GM12878 (cell line): ENCODE measurements around the gene PCCA. TPM values are rescaled to one million over a fixed set of nuclear protein-coding genes. Genes with fewer than 3 reads are reported as not detected.

Experiments used
- ATAC-seq: fragments of 200-7000 bp; cut with Tn5 transposase; 3 replicates; pipeline ENCODE4 v1.9.1; 2020; ENCODE audit warnings: mild to moderate bottlenecking, moderate library complexity
- BruUV-seq: library from RNA; stranded (reverse); fragments of 400-500 nt; replicated peaks from 2 replicates; lab custom pipeline; 2021; lab: Mats Ljungman, UMichigan
- CTCF ChIA-PET: fragments of 300-600 bp; sonication (Branson Sonifier 250); formaldehyde crosslinking; extraction: SDS; loops from one replicate; lab custom pipeline; 2021; ENCODE audit warnings: inconsistent platforms; lab: Yijun Ruan, JAX
- POLR2A ChIA-PET: fragments of 350-600 bp; formaldehyde crosslinking; extraction: SDS; loops from one replicate; lab custom pipeline; 2021; ENCODE audit warnings: inconsistent platforms; lab: Charles Lee
- RAD21 ChIA-PET: fragments of 300-600 bp; sonication (Branson Sonifier 250); formaldehyde crosslinking; loops from one replicate; lab custom pipeline; 2023; ENCODE audit warnings: antibody characterized with exemption; ENCODE audit not compliant: unreplicated experiment; lab: Charles Lee
- SMC1A ChIA-PET: fragments of 300-600 bp; sonication (Branson Sonifier 250); formaldehyde crosslinking; loops from one replicate; lab custom pipeline; 2023; ENCODE audit not compliant: unreplicated experiment, uncharacterized antibody; lab: Charles Lee
- DNase-seq: peaks from one replicate; pipeline ENCODE4 v3.0.0-alpha.2; 2011; ENCODE audit warnings: low read depth, low spot score
- FAIRE-seq: peaks from 3 replicates; lab custom pipeline; 2011; peaks lifted over from hg19 to GRCh38; lab: Jason Lieb, UNC
- H2AFZ ChIP-seq: 2 replicates; pipeline ENCODE4 v1.6.0; 2011; ENCODE audit warnings: low read depth, low read length, control low read depth; ENCODE audit not compliant: control insufficient read depth
- H3K27ac ChIP-seq: 2 replicates; pipeline ENCODE4 v1.5.1; 2011; ENCODE audit warnings: control low read depth; ENCODE audit not compliant: control insufficient read depth, insufficient read depth
- H3K27me3 ChIP-seq, 2 experiments: replicated peaks in 1 of 2; 2 replicates each; pipeline versions ENCODE4 v1.6.0 to v1.6.1; 2011; ENCODE audit warnings: low read length in 1 of 2; ENCODE audit not compliant: control insufficient read depth in 2 of 2, insufficient read depth in 2 of 2
- H3K36me3 ChIP-seq, 2 experiments: 2 replicates each; pipeline ENCODE4 v1.5.1; 2011; ENCODE audit warnings: low read length in 1 of 2; ENCODE audit not compliant: control insufficient read depth in 2 of 2, insufficient read depth in 2 of 2
- H3K4me1 ChIP-seq: 2 replicates; pipeline ENCODE4 v1.6.1; 2011; ENCODE audit warnings: mild to moderate bottlenecking, low read length, moderate library complexity, mixed read lengths; ENCODE audit not compliant: control insufficient read depth, insufficient read depth
- H3K4me2 ChIP-seq: 2 replicates; pipeline ENCODE4 v1.6.0; 2011; ENCODE audit warnings: control low read depth; ENCODE audit not compliant: control insufficient read depth, insufficient read depth
- H3K4me3 ChIP-seq: fragments of 200-600 bp; sonication (generic); 2 replicates; pipeline ENCODE4 v1.5.1; 2016
- H3K79me2 ChIP-seq: 2 replicates; pipeline ENCODE4 v1.6.0; 2011; ENCODE audit warnings: low read length; ENCODE audit not compliant: control insufficient read depth, insufficient read depth
- H3K9ac ChIP-seq: 2 replicates; pipeline ENCODE4 v1.8.0; 2011; ENCODE audit warnings: low read length, control low read depth, mixed read lengths; ENCODE audit not compliant: control insufficient read depth, insufficient read depth
- H3K9me3 ChIP-seq: replicated peaks from 3 replicates; pipeline ENCODE4 v1.5.1; 2011; ENCODE audit warnings: mild to moderate bottlenecking, low read length; ENCODE audit not compliant: control insufficient read depth, insufficient read depth
- H4K20me1 ChIP-seq: 2 replicates; pipeline ENCODE4 v1.6.0; 2011; ENCODE audit not compliant: control insufficient read depth, insufficient read depth
- ATF7 ChIP-seq: fragments of 450-650 bp; IDR thresholded peaks from 2 replicates; pipeline ENCODE4 v1.6.1; 2016; ENCODE audit warnings: low read depth, mild to moderate bottlenecking
- BHLHE40 ChIP-seq, 2 experiments: fragments of 450-650 bp in 1 of 2; IDR thresholded peaks; 2 replicates each; pipeline ENCODE4 v1.6.1; 2011 to 2017; ENCODE audit warnings: low read depth in 2 of 2, borderline replicate concordance in 1 of 2, improper control_type of control experiment in 1 of 2, low read length in 1 of 2, mild to moderate bottlenecking in 1 of 2
- CHD4 ChIP-seq: fragments of 200-600 bp; sonication (generic); IDR thresholded peaks from 2 replicates; pipeline ENCODE4 v1.6.1; 2016; ENCODE audit warnings: mild to moderate bottlenecking
- EGR1 ChIP-seq, 2 experiments: IDR thresholded peaks; 1 replicate in 1 of 2; 2 replicates in 1 of 2; pipeline ENCODE4 v1.6.1; 2011 to 2012; ENCODE audit warnings: low read depth in 2 of 2, low read length in 2 of 2, borderline replicate concordance in 1 of 2, mild to moderate bottlenecking in 1 of 2, moderate library complexity in 1 of 2
- GABPA ChIP-seq: IDR thresholded peaks from 2 replicates; pipeline ENCODE4 v1.6.1; 2014; ENCODE audit warnings: antibody characterized with exemption, low read depth, mild to moderate bottlenecking, inconsistent platforms
- SREBF2 ChIP-seq: IDR thresholded peaks from 2 replicates; pipeline ENCODE4 v1.6.1; 2012; ENCODE audit warnings: mild to moderate bottlenecking, low read length
- TCF3 ChIP-seq: IDR thresholded peaks from 2 replicates; pipeline ENCODE4 v1.6.1; 2012; ENCODE audit warnings: low read depth, mild to moderate bottlenecking, low read length, borderline replicate concordance; ENCODE audit not compliant: insufficient read depth
- WRNIP1 ChIP-seq: IDR thresholded peaks from 2 replicates; pipeline ENCODE4 v1.6.1; 2011; ENCODE audit warnings: low read depth, low read length, improper control_type of control experiment, borderline replicate concordance
- ZBTB40 ChIP-seq: fragments of 450-650 bp; IDR thresholded peaks from 2 replicates; pipeline ENCODE4 v1.6.1; 2016; ENCODE audit warnings: mild to moderate bottlenecking, moderate library complexity, borderline replicate concordance
- ZNF207 ChIP-seq: fragments of 450-650 bp; IDR thresholded peaks from 2 replicates; pipeline ENCODE4 v1.6.1; 2014; ENCODE audit warnings: antibody characterized with exemption, mild to moderate bottlenecking, borderline replicate concordance
- WGBS: methylation state at CpG from one replicate; pipeline ENCODE4 v1.1.6; 2016; ENCODE audit warnings: low lambda C conversion rate; ENCODE audit not compliant: insufficient replicate concordance, insufficient coverage; ENCODE audit errors: missing lambda C conversion rate; 5-methylcytosine and 5-hydroxymethylcytosine counted together
- in situ Hi-C: fragments of 300-500 bp; cut with MboI; formaldehyde crosslinking; loops from 9 replicates; pipeline ENCODE4 v1.14.3; 2018; ENCODE audit warnings: mixed read lengths
- intact Hi-C: fragments of 100-400 bp; cut with micrococcal nuclease; formaldehyde crosslinking; loops from one replicate; pipeline ENCODE4 v1.14.2; 2022; ENCODE audit not compliant: unreplicated experiment
- polyA plus RNA-seq, 11 experiments: library from polyadenylated mRNA; depleted of rRNA in 4 of 11; unstranded in 6 of 11; stranded (reverse) in 5 of 11; fragments of >200 nt; fragmentation: Nextera tagmentation in 4 of 11; fragmentation: Illumina TruSeq in 1 of 11; extraction: Ambion mirVana in 4 of 11; extraction: Trizol in 1 of 11; gene quantifications; 1 replicate in 1 of 11; 2 replicates in 10 of 11; pipeline versions ENCODE4 v1.2.1 to v1.2.3, GENCODE V29; 2011 to 2016; ENCODE audit warnings: inconsistent platforms in 2 of 11, missing spikeins in 2 of 11, low read depth in 1 of 11
- total RNA-seq, 4 experiments: library from RNA; depleted of rRNA in 3 of 4; stranded (reverse); fragments of >200 nt in 3 of 4; fragmentation: Illumina TruSeq in 1 of 4; extraction: Trizol in 1 of 4; gene quantifications; 2 replicates each; pipeline versions ENCODE4 v1.2.1 to v1.2.3, GENCODE V29; 2013 to 2021

PCCA gene
- total and polyA plus RNA-seq, 10 of the 15 experiments (the other 5 are each of a cell fraction or from before 2014, with no cell fraction given): 5.9 to 18.2 (median 12.4) TPM

GRCh38 chr13:100518394-100519062 is 429.6 kb downstream of the PCCA start:
- Histone ChIP-seq H3K4me3 (no peak overlapping the region), H3K9ac (no peak overlapping the region), H3K79me2 (no peaks in the 10 kb centered on the region), H2AFZ (no peak overlapping the region), H3K9me3 (no peaks in the 10 kb centered on the region), H3K4me1 (peaks cover 4% of the 10 kb centered on the region; the same call in 1 of the 2 replicates), H3K36me3 (peaks cover 0 to 3% of the 10 kb centered on the region in 2 experiments; a peak in 1 of 4 replicates), H3K4me2 (no peak overlapping the region), H4K20me1 (no peaks in the 10 kb centered on the region), H3K27me3 (no peaks in the 10 kb centered on the region), H3K27ac (no peak overlapping the region)
- RAD21 ChIA-PET: no interaction called here
- TF ChIP-seq EGR1 (IDR thresholded peaks at IDR 0.05; ENCODE audit: borderline replicate concordance in 1 of 2, low read depth in 2 of 2, low read length in 2 of 2): no peak
- no peak for TF ChIP-seq GABPA
- no peak for TF ChIP-seq ZBTB40
- TF ChIP-seq TCF3: no peak
- no peak for TF ChIP-seq CHD4
- TF ChIP-seq WRNIP1: no peak
- no peak for TF ChIP-seq ZNF207
- no peak for TF ChIP-seq SREBF2
- TF ChIP-seq ATF7: no peak
- TF ChIP-seq BHLHE40 (IDR thresholded peaks at IDR 0.05; ENCODE audit: borderline replicate concordance in 1 of 2, low read depth in 2 of 2, low read length in 1 of 2): no peak
- SMC1A ChIA-PET: interaction anchor here (0.9 kb wide), 1 partner anchor 283 kb away, joined by 3 read pairs; no protein-coding TSS in a partner anchor
- no TSS peak for BruUV-seq
- DNase-seq (no peak), FAIRE-seq (no peak), ATAC-seq (no peak)
- intact Hi-C loops (loop anchor here (10.0 kb wide), 1 partner anchor 474 kb away; no protein-coding TSS in a partner anchor), in situ Hi-C loops (loop anchor here (10.0 kb wide), 1 partner anchor 284 kb away; no protein-coding TSS in a partner anchor)
- CTCF ChIA-PET: interaction anchor here (0.8 to 2.7 kb wide), 4 partner anchors 126 to 861 kb away, joined by 3 to 6 read pairs (median 4); no protein-coding TSS in a partner anchor
- POLR2A ChIA-PET: interaction anchor here (0.6 kb wide), 1 partner anchor 18 kb away, joined by 3 read pairs; no protein-coding TSS in a partner anchor
- WGBS: 98% methylated on average over 8 of the region's 8 CpGs
